Measurements from ENCODE around the gene GPC6. TPM values are rescaled to one million over a fixed set of nuclear protein-coding genes. Genes with fewer than 3 reads are reported as not detected.

GPC6 gene
- polyA plus RNA-seq, 1 donor, result 66.0 TPM

GRCh38 chr13:94115054-94115453 lies 888.4 kb downstream of the GPC6 start:
- DNase-seq, result no peak

GRCh38 chr13:94119360-94119936 lies 892.8 kb downstream of the GPC6 start:
- peak; percentile 22 for DNase-seq

- DNase-seq, result no peak
These were observed 894.3 kb downstream of the GPC6 start for GRCh38 chr13:94120878-94121277.

- DNase-seq, result no peak
These were observed 895.1 kb downstream of the GPC6 start for GRCh38 chr13:94121686-94122085.

- DNase-seq, result no peak
These were observed 895.8 kb downstream of the GPC6 start for GRCh38 chr13:94122300-94122915.

GRCh38 chr13:94123557-94123956 lies 897.0 kb downstream of the GPC6 start:
- DNase-seq, result no peak

GRCh38 chr13:94128430-94128829 lies 901.8 kb downstream of the GPC6 start:
- no peak for DNase-seq

- DNase-seq, result no peak
These were observed 902.9 kb downstream of the GPC6 start for GRCh38 chr13:94129490-94129894.

GRCh38 chr13:94138831-94139230 lies 912.2 kb downstream of the GPC6 start:
- no peak for DNase-seq

GRCh38 chr13:94139393-94139995 lies 912.9 kb downstream of the GPC6 start:
- no peak for DNase-seq

GRCh38 chr13:94140027-94140426 lies 913.4 kb downstream of the GPC6 start:
- no peak for DNase-seq

GRCh38 chr13:94140511-94140910 lies 913.9 kb downstream of the GPC6 start:
- DNase-seq, result no peak

GRCh38 chr13:94143624-94144350 lies 917.2 kb downstream of the GPC6 start:
- DNase-seq, result no peak

- no peak for DNase-seq
These were observed 919.4 kb downstream of the GPC6 start for GRCh38 chr13:94145966-94146365.

- DNase-seq, result no peak
These were observed 927.0 kb downstream of the GPC6 start for GRCh38 chr13:94153586-94153985.

GRCh38 chr13:94154367-94154766 lies 927.8 kb downstream of the GPC6 start:
- DNase-seq, result no peak

- DNase-seq, result no peak
These were observed 931.2 kb downstream of the GPC6 start for GRCh38 chr13:94157705-94158218.

- no peak for DNase-seq
These were observed 934.3 kb downstream of the GPC6 start for GRCh38 chr13:94160875-94161274.

GRCh38 chr13:94162289-94162688 lies 935.7 kb downstream of the GPC6 start:
- DNase-seq, result no peak

GRCh38 chr13:94163535-94163934 lies 936.9 kb downstream of the GPC6 start:
- no peak for DNase-seq

- no peak for DNase-seq
These were observed 942.3 kb downstream of the GPC6 start for GRCh38 chr13:94168783-94169453.

- no peak for DNase-seq
These were observed 943.0 kb downstream of the GPC6 start for GRCh38 chr13:94169454-94170144.

Measured in left kidney (tissue), 2 donors.